ENCODE results near the gene PLOD2.

The PLOD2 gene

GRCh38 chr3:146099316-146099715 is 61.7 kb downstream of the PLOD2 start:
- DNase-seq (ENCODE audit: low read depth), result no peak

DNA sequence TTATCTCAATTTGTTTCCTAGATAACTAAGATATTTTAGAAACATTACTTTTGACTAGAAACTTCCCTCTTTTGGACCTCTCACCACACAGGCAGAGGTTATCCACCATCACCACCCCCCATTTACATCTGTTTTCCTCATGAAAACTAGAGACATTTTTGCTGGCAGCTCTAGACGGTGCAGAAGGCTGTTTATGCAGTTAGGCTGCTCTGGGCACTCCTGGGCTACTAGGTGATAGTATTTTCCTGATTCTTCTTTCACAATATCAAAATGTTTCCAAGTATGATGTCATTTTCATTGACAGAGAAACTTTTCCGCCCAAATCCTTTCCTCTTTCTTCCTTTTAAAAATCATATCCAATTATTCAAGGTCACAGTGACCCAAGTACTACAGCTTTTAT is 67.1 kb downstream of the PLOD2 start:
- no peak for DNase-seq (ENCODE audit: low read depth)

DNA sequence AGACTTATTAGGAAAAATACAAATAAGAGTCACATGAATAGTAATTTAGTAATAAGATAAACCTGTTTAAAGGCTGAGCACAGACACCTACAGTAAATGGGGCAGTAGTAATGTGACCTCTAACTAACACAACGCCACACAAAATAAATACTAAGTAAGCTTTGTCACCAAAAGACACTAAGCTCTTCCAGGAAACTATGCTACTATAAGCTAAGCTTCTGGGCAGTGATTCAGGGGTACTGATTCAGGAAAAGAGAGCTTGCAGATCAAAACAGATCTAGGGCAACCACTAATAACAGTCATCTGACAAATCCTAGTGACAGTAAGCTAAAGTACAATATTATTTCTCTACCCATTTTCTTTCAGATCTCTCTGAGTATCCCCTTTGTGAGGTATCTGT is 68.8 kb downstream of the PLOD2 start:
- DNase-seq (ENCODE audit: low read depth), result no peak

GRCh38 chr3:146091397-146091796 is 69.6 kb downstream of the PLOD2 start:
- no peak for DNase-seq (ENCODE audit: low read depth)

GRCh38 chr3:146090521-146090920 is 70.5 kb downstream of the PLOD2 start:
- no peak for DNase-seq (ENCODE audit: low read depth)

DNA sequence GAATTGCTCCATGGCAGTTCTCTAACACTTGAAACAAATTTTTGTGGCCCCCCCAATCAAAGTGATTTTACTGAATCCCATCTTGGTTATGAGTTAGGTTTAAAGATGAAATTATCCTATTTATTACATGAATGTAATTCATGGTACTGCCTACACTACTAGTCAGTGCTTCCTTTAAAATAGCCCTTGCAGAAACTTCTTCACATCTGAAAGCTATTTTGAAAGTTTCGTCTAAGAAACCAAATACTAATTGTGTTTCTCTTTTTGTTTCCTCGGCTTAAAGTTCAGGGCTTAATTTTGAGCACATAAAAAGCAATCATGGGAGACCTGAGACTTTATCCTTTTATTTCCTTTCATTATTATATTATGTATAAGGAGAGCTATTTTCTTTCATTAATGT is 72.1 kb downstream of the PLOD2 start:
- DNase-seq (ENCODE audit: low read depth), result no peak

DNA sequence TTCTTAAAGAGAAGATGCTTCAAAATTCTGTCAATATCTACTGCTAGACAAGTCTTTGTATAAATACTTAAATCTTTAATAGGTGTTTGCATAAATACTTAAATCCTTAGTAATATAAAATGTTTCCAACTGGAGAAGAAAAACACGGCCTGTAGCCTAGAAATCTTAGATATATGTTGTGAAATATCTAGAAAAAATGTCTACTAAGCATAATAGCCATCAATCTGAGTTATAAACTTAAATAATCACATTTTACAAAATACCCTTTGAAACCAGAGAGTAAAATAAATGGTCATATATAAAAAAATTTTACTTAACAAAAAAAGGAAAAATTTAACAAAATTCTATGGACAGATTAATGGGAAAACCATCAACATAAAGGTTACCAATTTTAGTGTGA is 73.9 kb downstream of the PLOD2 start:
- DNase-seq (ENCODE audit: low read depth), result no peak

DNA sequence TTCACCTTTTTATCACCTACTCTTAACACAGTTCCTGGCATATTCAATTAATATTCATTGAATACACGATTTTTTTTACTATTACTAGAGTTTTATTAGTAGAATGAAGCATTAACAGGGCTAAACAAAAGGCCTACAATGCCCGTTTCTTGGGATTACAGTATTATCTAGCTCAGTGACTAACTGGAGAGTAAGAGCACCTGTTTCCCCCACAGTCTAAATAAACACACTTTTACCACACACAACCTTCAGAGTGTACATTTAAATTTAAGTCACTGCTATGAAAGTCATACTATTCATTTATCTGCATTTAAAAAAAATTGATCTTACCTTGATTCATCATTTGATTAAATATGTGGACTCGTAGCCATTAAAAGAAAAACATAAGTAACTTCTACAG is 74.8 kb downstream of the PLOD2 start:
- no peak for DNase-seq (ENCODE audit: low read depth)

- no peak for DNase-seq (ENCODE audit: low read depth)
These were observed 75.3 kb downstream of the PLOD2 start for GRCh38 chr3:146085678-146086077.

- no peak for DNase-seq (ENCODE audit: low read depth)
These were observed 80.4 kb downstream of the PLOD2 start for GRCh38 chr3:146080578-146080977.

DNA sequence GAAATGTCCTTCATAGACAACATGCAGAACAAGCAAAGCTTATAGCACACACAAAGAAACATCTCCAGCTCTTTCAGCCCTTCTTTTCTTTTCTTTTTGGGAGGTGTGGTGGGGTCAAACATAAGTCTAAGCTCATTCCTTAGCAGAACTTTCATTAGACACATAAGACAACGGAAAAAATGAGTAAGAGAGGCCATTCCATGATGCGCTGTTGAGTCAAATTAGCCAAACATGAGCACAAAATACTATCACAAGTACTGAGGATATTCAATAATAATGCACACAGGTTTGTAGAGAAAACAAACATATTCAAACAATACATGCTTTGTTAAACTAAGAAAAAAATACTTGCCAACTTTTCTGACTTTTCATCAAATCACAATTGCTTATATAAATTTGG is 83.0 kb downstream of the PLOD2 start:
- DNase-seq (ENCODE audit: low read depth), result no peak

DNA sequence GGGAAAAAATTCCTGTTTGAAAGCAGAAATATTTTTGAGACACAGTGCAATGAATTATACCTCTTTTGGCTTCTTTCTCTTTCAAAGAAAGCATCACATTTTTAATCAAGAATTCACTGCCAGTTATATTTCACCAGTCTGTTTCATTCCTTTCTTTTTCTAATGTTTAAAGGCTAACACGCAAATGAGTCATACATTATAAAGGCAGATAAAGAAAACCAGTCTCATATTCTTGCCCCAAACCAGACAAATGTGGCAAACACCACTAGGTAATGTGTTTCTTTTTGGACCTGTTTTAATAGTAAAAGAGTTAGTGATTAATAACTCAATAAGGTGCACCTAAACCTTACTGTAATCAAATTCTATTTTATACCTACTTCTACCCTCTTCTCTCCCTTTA is 83.8 kb downstream of the PLOD2 start:
- DNase-seq (ENCODE audit: low read depth), result no peak

DNA sequence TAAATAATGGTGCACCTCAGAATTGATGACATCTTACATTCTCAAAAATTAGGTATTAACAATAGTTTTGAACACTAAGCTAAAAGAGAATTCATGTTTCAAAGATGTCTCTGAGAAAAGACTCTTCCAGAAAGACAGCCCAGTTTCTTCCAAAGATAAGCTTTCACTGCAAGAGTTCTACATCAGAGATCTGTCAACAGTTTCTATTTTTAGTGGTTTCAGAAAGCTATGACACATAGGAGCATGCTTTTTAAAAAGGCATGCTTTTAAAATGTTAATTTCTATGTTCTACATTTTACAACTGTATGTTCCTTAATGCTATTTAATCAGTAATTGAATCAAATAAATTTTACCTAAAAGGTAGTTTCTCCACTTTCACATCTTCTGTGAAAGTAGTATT is 88.2 kb downstream of the PLOD2 start:
- no peak for DNase-seq (ENCODE audit: low read depth)

- no peak for DNase-seq (ENCODE audit: low read depth)
These were observed 88.9 kb downstream of the PLOD2 start for GRCh38 chr3:146072061-146072460.

GRCh38 chr3:146071632-146072031 is 89.4 kb downstream of the PLOD2 start:
- DNase-seq (ENCODE audit: low read depth), result no peak

DNA sequence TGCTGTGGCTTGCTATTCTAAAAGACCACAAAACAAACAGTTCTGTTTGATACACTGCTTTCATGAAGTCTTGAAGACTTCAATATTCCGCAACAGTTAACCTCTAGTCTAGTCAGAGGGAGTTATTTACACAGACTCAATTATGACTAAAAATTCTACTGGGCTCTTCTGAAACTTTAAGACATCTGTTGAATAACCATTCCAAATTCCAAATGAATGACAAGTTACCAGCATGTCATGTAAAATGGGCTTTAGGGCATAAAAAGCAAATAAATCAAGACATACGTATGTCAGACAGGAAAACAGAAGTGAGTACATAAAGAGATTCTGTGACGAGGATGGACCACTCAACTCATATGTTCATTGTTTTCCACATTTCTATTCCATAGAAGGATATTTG is 93.9 kb downstream of the PLOD2 start:
- no peak for DNase-seq (ENCODE audit: low read depth)

DNA sequence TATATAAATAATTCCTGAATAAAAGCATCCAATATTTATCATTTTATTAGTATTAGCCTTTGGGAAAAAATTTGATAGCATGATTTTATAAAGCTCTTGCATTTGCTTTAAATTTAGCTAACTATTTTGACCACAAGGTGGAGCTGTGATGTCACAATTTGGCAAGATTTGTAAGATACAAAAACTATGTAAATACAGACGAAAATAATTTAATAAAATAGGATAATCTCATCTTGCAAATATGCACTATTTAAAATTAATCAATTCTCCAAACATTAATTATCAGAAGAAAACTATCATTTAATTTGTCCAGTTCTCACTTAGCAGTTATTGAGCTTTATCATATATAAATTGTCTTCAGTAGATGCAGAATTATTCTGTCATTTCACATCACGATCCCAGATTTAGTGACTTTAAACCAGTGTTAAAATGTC is 95.4 kb downstream of the PLOD2 start:
- no peak for DNase-seq (ENCODE audit: low read depth)

DNA sequence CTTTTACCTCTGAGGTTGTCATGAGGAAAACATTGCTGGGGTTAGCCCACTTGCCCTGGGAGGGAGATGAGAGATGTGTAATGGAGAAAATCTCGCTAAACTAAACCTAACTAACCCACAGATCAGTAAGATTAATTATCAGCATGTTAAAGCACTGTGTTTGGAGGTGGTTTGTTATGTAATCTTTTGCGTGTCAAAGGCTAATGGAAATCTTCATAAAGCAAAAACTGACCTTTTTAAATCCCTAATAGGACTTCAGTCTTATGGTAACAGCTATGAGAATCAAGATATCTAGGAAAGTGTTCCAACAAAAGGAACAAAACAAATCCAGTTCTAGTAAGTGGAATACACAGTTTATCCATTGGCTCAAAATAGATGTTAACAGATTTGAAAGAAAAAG is 102.7 kb downstream of the PLOD2 start:
- no peak for DNase-seq (ENCODE audit: low read depth)

GRCh38 chr3:146052791-146053310 is 108.1 kb downstream of the PLOD2 start:
- no peak for DNase-seq (ENCODE audit: low read depth)

DNA sequence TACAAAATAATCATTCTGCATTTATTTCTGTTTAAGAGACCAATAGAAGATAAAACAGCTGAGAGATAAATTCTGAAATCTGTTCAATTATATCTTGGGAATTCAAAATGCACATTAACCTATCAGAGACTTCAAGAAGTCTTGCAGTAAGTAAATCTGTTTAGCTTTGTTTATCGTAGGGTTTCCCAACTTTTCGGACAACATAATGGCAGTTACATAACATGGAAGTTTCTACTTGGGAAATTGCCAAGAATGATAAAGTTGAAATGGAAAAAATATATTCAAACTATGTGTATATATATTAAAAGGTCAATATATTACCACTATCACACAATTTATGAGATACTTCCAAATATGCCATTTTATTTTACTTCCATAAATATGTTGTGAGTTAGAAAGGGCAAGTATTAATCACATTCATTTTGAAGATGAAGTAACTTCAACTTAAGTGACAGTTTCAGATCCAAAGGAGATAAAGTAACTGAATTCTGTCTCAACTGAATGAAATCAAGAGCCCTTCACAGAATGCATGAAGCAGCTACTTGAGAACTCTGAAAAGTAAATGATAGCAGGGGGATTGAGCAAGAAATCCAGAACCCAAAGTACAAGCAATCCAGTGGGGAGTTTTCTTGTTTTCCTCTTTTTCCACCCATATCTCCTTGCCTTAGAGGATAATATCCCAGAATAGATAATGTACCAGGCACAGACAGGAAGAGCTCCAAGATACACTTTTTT is 108.8 kb downstream of the PLOD2 start:
- no peak for DNase-seq (ENCODE audit: low read depth)

GRCh38 chr3:146050691-146051090 is 110.3 kb downstream of the PLOD2 start:
- no peak for DNase-seq (ENCODE audit: low read depth)

DNA sequence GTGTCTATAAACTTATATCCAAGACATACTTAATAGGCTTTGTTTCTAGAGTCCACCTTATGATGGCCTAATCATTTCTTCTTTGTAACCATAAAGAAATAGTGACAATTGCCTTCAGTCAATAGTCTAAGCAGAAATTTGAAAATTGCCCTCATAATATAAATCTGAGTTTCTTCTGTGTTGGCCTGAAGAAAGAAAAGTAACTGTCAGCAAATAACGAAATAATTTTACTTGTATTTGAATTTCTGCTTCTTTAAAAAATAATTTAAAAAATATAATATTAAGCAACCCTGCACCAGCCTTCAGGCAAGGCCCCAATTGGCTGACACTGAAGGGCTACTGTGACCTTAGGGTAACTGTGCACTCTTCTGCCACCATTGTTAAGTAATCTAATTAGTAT is 113.5 kb downstream of the PLOD2 start:
- no peak for DNase-seq (ENCODE audit: low read depth)

GRCh38 chr3:146044046-146044445 is 116.9 kb downstream of the PLOD2 start:
- no peak for DNase-seq (ENCODE audit: low read depth)

GRCh38 chr3:146040630-146041029 is 120.4 kb downstream of the PLOD2 start:
- DNase-seq (ENCODE audit: low read depth), result no peak
